Smooth muscle cell (in vitro differentiated cells): ENCODE results near the gene PTPA. TPM values are rescaled to one million over a fixed set of nuclear protein-coding genes. Genes with fewer than 3 reads are reported as not detected.

Experiments
- DNase-seq: peaks from one replicate; lab custom pipeline; 2025; ENCODE audit not compliant: unreplicated experiment; lab: John Stamatoyannopoulos, UW
- H2AFZ ChIP-seq: fragments of 200-600 bp; sonication (generic); 2 replicates; pipeline ENCODE4 v1.6.0; 2016; ENCODE audit warnings: antibody characterized with exemption, low read depth, mild to moderate bottlenecking
- H3F3A ChIP-seq: fragments of 200-600 bp; sonication (generic); 2 replicates; pipeline ENCODE4 v1.6.0; 2017; ENCODE audit warnings: antibody characterized with exemption, low read depth
- H3K27ac ChIP-seq: fragments of 200-600 bp; sonication (generic); 2 replicates; pipeline ENCODE4 v1.5.1; 2016; ENCODE audit warnings: low read depth, mild to moderate bottlenecking
- H3K27me3 ChIP-seq: fragments of 200-600 bp; sonication (generic); 2 replicates; pipeline ENCODE4 v1.6.1; 2016; ENCODE audit warnings: low read depth, mild to moderate bottlenecking
- H3K36me3 ChIP-seq: fragments of 200-600 bp; sonication (generic); 2 replicates; pipeline ENCODE4 v1.5.1; 2016; ENCODE audit warnings: low read depth
- H3K4me1 ChIP-seq: fragments of 200-600 bp; sonication (generic); 2 replicates; pipeline ENCODE4 v1.5.1; 2016; ENCODE audit warnings: low read depth
- H3K4me2 ChIP-seq: fragments of 200-600 bp; sonication (generic); 2 replicates; pipeline ENCODE4 v1.6.0; 2016; ENCODE audit warnings: mild to moderate bottlenecking
- H3K4me3 ChIP-seq: fragments of 200-600 bp; sonication (generic); 2 replicates; pipeline ENCODE4 v1.5.1; 2016; ENCODE audit warnings: mild to moderate bottlenecking
- H3K79me2 ChIP-seq: fragments of 200-600 bp; sonication (generic); 2 replicates; pipeline ENCODE4 v1.6.0; 2016; ENCODE audit warnings: low read depth, mild to moderate bottlenecking
- H3K9ac ChIP-seq: fragments of 200-600 bp; sonication (generic); 2 replicates; pipeline ENCODE4 v1.6.0; 2016; ENCODE audit warnings: low read depth
- H3K9me3 ChIP-seq: fragments of 200-600 bp; sonication (generic); replicated peaks from 2 replicates; pipeline ENCODE4 v1.5.1; 2016; ENCODE audit warnings: low read depth
- H4K20me1 ChIP-seq: fragments of 200-600 bp; sonication (generic); 2 replicates; pipeline ENCODE4 v1.6.0; 2016; ENCODE audit warnings: low read depth
- CTCF ChIP-seq: fragments of 200-600 bp; sonication (generic); IDR thresholded peaks from 2 replicates; pipeline ENCODE4 v1.5.1; 2017; ENCODE audit warnings: borderline replicate concordance, mild to moderate bottlenecking, antibody characterized with exemption; ENCODE audit not compliant: insufficient read depth, poor library complexity, severe bottlenecking
- WGBS: methylation state at CpG from one replicate; pipeline ENCODE4 v1.1.7; 2016; ENCODE audit warnings: low lambda C conversion rate; 5-methylcytosine and 5-hydroxymethylcytosine counted together
- polyA plus RNA-seq: library from polyadenylated mRNA; unstranded; fragments of >200 nt; fragmentation: Nextera tagmentation; extraction: Ambion mirVana; gene quantifications from 2 replicates; pipeline ENCODE4 v1.2.1, GENCODE V29; 2016
- total RNA-seq: library from RNA; depleted of rRNA; stranded (reverse); fragments of >200 nt; gene quantifications from 2 replicates; pipeline ENCODE4 v1.2.3, GENCODE V29; 2014

PTPA gene
- total and polyA plus RNA-seq, 2 experiments from 2014 or later, result 88.7 to 119 TPM

GRCh38 chr9:129100383-129101169 lies 10.6 kb upstream of the PTPA start:
- H3K9me3 ChIP-seq, result no peaks in the 10 kb centered on the region
- no peaks in the 10 kb centered on the region for H3K79me2 ChIP-seq
- WGBS, result 77% methylated on average over 28 of the region's 28 CpGs
- no peaks in the 10 kb centered on the region for H3K27me3 ChIP-seq
- H3K9ac ChIP-seq, result no peak overlapping the region
- H2AFZ ChIP-seq, result no peak overlapping the region
- H3K4me3 ChIP-seq, result no peak overlapping the region
- TF ChIP-seq CTCF, result no peak
- H3K36me3 ChIP-seq, result no peaks in the 10 kb centered on the region
- no peak overlapping the region for H3K27ac ChIP-seq
- no peak for DNase-seq
- H3K4me2 ChIP-seq, result no peak overlapping the region
- H3F3A ChIP-seq, result no peaks in the 10 kb centered on the region
- H3K4me1 ChIP-seq, result no peaks in the 10 kb centered on the region
- peaks cover 4% of the 10 kb centered on the region for H4K20me1 ChIP-seq

- Histone ChIP-seq H3K79me2 (no peaks in the 10 kb centered on the region), H3K36me3 (no peaks in the 10 kb centered on the region), H3K4me3 (no peak overlapping the region), H3K9ac (no peak overlapping the region), H3K4me2 (no peak overlapping the region), H3K9me3 (no peaks in the 10 kb centered on the region), H2AFZ (no peak overlapping the region), H3K27ac (no peak overlapping the region), H4K20me1 (peaks cover 4% of the 10 kb centered on the region), H3K27me3 (no peaks in the 10 kb centered on the region), H3F3A (no peaks in the 10 kb centered on the region), H3K4me1 (no peaks in the 10 kb centered on the region)
- 92% methylated on average over 7 of the region's 7 CpGs for WGBS
- DNase-seq, result no peak
- no peak for TF ChIP-seq CTCF
Measured at GRCh38 chr9:129101279-129101678, 9.9 kb upstream of the PTPA start.

GRCh38 chr9:129102095-129102525 lies 9.1 kb upstream of the PTPA start:
- Histone ChIP-seq H3F3A (no peaks in the 10 kb centered on the region), H3K9me3 (no peaks in the 10 kb centered on the region), H3K27ac (no peak overlapping the region), H3K79me2 (no peaks in the 10 kb centered on the region), H3K36me3 (no peaks in the 10 kb centered on the region), H3K4me1 (no peaks in the 10 kb centered on the region), H3K4me2 (no peak overlapping the region), H3K4me3 (no peak overlapping the region), H3K27me3 (no peaks in the 10 kb centered on the region), H4K20me1 (peaks cover 4% of the 10 kb centered on the region), H3K9ac (no peak overlapping the region), H2AFZ (no peak overlapping the region)
- WGBS, result 92% methylated on average over 12 of the region's 13 CpGs
- no peak for TF ChIP-seq CTCF
- DNase-seq, result no peak
